GM23248 (cell line): ENCODE results near the gene WTIP.

Source experiments
- EZH2 ChIP-seq: fragments of 200-600 bp; sonication (generic); IDR thresholded peaks from 2 replicates; pipeline ENCODE4 v1.6.1; 2018; ENCODE audit warnings: antibody characterized with exemption, mild to moderate bottlenecking; ENCODE audit not compliant: insufficient read depth, poor library complexity, severe bottlenecking
- EZH2phosphoT487 ChIP-seq: fragments of 200-600 bp; sonication (generic); IDR thresholded peaks from 2 replicates; pipeline ENCODE4 v1.6.1; 2018; ENCODE audit warnings: antibody characterized with exemption, moderate library complexity, mild to moderate bottlenecking, low read depth; ENCODE audit not compliant: insufficient read depth

- TF ChIP-seq EZH2, result no peak
- TF ChIP-seq EZH2phosphoT487, result no peak
Measured at GRCh38 chr19:34559045-34559444, 77.5 kb downstream of the WTIP start.
